HG03175 (cell line): ENCODE data around the gene BMP2K.

Experiments used
- ATAC-seq: cut with Tn5 transposase; IDR thresholded peaks from one replicate; pipeline ENCODE4 v1.9.1; 2021; ENCODE audit warnings: mild to moderate bottlenecking, moderate library complexity; ENCODE audit not compliant: unreplicated experiment

Gene BMP2K

GRCh38 chr4:78776079-78776728, at the start of gene BMP2K:
TSS of gene BMP2K (plus strand) at chr4:78776350. CDS start at chr4:78776544, 194 bp downstream.
- ATAC-seq: peak; percentile 69

- ATAC-seq: no peak
Measured at GRCh38 chr4:78726546-78726945, 49.6 kb upstream of the BMP2K start.

GRCh38 chr4:78732332-78733104, 43.6 kb upstream of the BMP2K start:
- no peak for ATAC-seq

- ATAC-seq: no peak
Measured at GRCh38 chr4:78734441-78735162, 41.5 kb upstream of the BMP2K start.

- ATAC-seq: peak; percentile 62
Measured at GRCh38 chr4:78735697-78736096, 40.5 kb upstream of the BMP2K start.

GRCh38 chr4:78737035-78737434, 39.1 kb upstream of the BMP2K start:
- peak; percentile 53 for ATAC-seq

GRCh38 chr4:78737973-78738372, 38.2 kb upstream of the BMP2K start:
- ATAC-seq: no peak

GRCh38 chr4:78742300-78742699, 33.9 kb upstream of the BMP2K start:
- no peak for ATAC-seq

- ATAC-seq: no peak
Measured at GRCh38 chr4:78747475-78747922, 28.7 kb upstream of the BMP2K start.

GRCh38 chr4:78748381-78748780, 27.8 kb upstream of the BMP2K start:
- ATAC-seq: no peak

- ATAC-seq: peak; percentile 57
Measured at GRCh38 chr4:78749258-78749971, 26.7 kb upstream of the BMP2K start.

GRCh38 chr4:78749972-78750727, 26.0 kb upstream of the BMP2K start:
- peak; percentile 90 for ATAC-seq

GRCh38 chr4:78753091-78753490, 23.1 kb upstream of the BMP2K start:
- ATAC-seq: no peak

GRCh38 chr4:78754872-78755271, 21.3 kb upstream of the BMP2K start:
- ATAC-seq: no peak

- ATAC-seq: no peak
Measured at GRCh38 chr4:78756137-78756536, 20.0 kb upstream of the BMP2K start.

GRCh38 chr4:78756776-78757175, 19.4 kb upstream of the BMP2K start:
- ATAC-seq: no peak

- ATAC-seq: no peak
Measured at GRCh38 chr4:78757574-78757973, 18.6 kb upstream of the BMP2K start.

GRCh38 chr4:78758085-78758484, 18.1 kb upstream of the BMP2K start:
- no peak for ATAC-seq

GRCh38 chr4:78762529-78762928, 13.6 kb upstream of the BMP2K start:
- no peak for ATAC-seq

- no peak for ATAC-seq
Measured at GRCh38 chr4:78763251-78763650, 12.9 kb upstream of the BMP2K start.
